Measurements from ENCODE around the gene PDSS2. TPM values are rescaled to one million over a fixed set of nuclear protein-coding genes. Genes with fewer than 3 reads are reported as not detected.
"Not testable (repeated sequence)": the region's sequence is repeated elsewhere in the genome, so short reads cannot be mapped to it uniquely, and the experiment has no call there.

PDSS2 gene
- total RNA-seq, 1 donor from 2014 or later: 7.9 TPM

GRCh38 chr6:107304421-107305025 is 154.8 kb downstream of the PDSS2 start:
- TF ChIP-seq CTCF (IDR thresholded peaks at IDR 0.05; ENCODE audit: unreplicated experiment): no peak
- Mint-ChIP-seq H3K36me3 (ENCODE audit: low read depth, unreplicated experiment) (no peaks in the 10 kb centered on the region), H3K9me3 (ENCODE audit: unreplicated experiment) (no peaks in the 10 kb centered on the region), H3K4me1 (ENCODE audit: unreplicated experiment) (peaks cover 5% of the 10 kb centered on the region), H3K27ac (ENCODE audit: unreplicated experiment) (no peak overlapping the region), H3K27me3 (ENCODE audit: unreplicated experiment) (no peaks in the 10 kb centered on the region), H3K4me3 (ENCODE audit: unreplicated experiment) (no peak overlapping the region)
- no peak for DNase-seq (ENCODE audit: low spot score)

- Mint-ChIP-seq H3K27ac (ENCODE audit: unreplicated experiment) (no peak overlapping the region), H3K4me3 (ENCODE audit: unreplicated experiment) (no peak overlapping the region), H3K4me1 (ENCODE audit: unreplicated experiment) (peaks cover 9% of the 10 kb centered on the region)
Measured at GRCh38 chr6:107293350-107293749, 166.0 kb downstream of the PDSS2 start.

GRCh38 chr6:107292715-107293271 is 166.6 kb downstream of the PDSS2 start:
- TF ChIP-seq CTCF (IDR thresholded peaks at IDR 0.05; ENCODE audit: unreplicated experiment): no peak
- Mint-ChIP-seq H3K4me3 (ENCODE audit: unreplicated experiment) (no peak overlapping the region), H3K9me3 (ENCODE audit: unreplicated experiment) (no peaks in the 10 kb centered on the region), H3K36me3 (ENCODE audit: low read depth, unreplicated experiment) (no peaks in the 10 kb centered on the region), H3K4me1 (ENCODE audit: unreplicated experiment) (peaks cover 9% of the 10 kb centered on the region), H3K27me3 (ENCODE audit: unreplicated experiment) (no peaks in the 10 kb centered on the region), H3K27ac (ENCODE audit: unreplicated experiment) (no peak overlapping the region)
- no peak for DNase-seq (ENCODE audit: low spot score)

More at GRCh38 chr6:107293350-107293749, 166.0 kb downstream of the PDSS2 start:
- H3K27me3 Mint-ChIP-seq (ENCODE audit: unreplicated experiment): no peaks in the 10 kb centered on the region
- TF ChIP-seq CTCF (IDR thresholded peaks at IDR 0.05; ENCODE audit: unreplicated experiment): no peak
- DNase-seq (ENCODE audit: low spot score): no peak
- H3K9me3 Mint-ChIP-seq (ENCODE audit: unreplicated experiment): no peaks in the 10 kb centered on the region
- no peaks in the 10 kb centered on the region for H3K36me3 Mint-ChIP-seq (ENCODE audit: low read depth, unreplicated experiment)

- Mint-ChIP-seq H3K9me3 (ENCODE audit: unreplicated experiment) (no peaks in the 10 kb centered on the region), H3K4me3 (ENCODE audit: unreplicated experiment) (no peak overlapping the region), H3K27ac (ENCODE audit: unreplicated experiment) (no peak overlapping the region), H3K4me1 (ENCODE audit: unreplicated experiment) (peaks cover 12% of the 10 kb centered on the region), H3K36me3 (ENCODE audit: low read depth, unreplicated experiment) (no peaks in the 10 kb centered on the region), H3K27me3 (ENCODE audit: unreplicated experiment) (no peaks in the 10 kb centered on the region)
- DNase-seq (ENCODE audit: low spot score): no peak
- no peak for TF ChIP-seq CTCF (IDR thresholded peaks at IDR 0.05; ENCODE audit: unreplicated experiment)
Measured at GRCh38 chr6:107290491-107290890, 168.9 kb downstream of the PDSS2 start.

- H3K9me3 Mint-ChIP-seq (ENCODE audit: unreplicated experiment); H3K27ac Mint-ChIP-seq (ENCODE audit: unreplicated experiment); H3K4me3 Mint-ChIP-seq (ENCODE audit: unreplicated experiment); H3K27me3 Mint-ChIP-seq (ENCODE audit: unreplicated experiment); H3K36me3 Mint-ChIP-seq (ENCODE audit: low read depth, unreplicated experiment); DNase-seq (ENCODE audit: low spot score): not testable (repeated sequence)
- H3K4me1 Mint-ChIP-seq (ENCODE audit: unreplicated experiment): peaks cover 13% of the 10 kb centered on the region
Measured at GRCh38 chr6:107289258-107289657, 170.1 kb downstream of the PDSS2 start.

DNA sequence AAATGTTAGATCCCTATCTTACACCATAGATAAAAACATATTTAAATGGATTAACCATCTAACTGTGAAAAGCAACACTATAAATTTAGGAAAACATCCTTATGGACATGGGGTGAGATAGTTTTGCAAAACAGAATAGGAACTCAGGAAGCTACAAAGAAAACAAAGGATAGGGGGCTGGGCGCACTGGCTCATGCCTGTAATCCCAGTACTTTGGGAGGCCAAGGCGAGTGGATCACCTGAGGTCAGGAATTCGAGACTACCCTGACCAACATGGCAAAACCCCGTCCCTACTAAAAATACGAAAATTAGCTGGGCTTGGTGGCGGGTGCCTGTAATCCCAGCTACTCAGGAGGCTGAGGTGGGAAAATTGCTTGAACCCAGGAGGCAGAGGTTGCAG is 173.7 kb downstream of the PDSS2 start:
- not testable (repeated sequence) for H3K4me3 Mint-ChIP-seq (ENCODE audit: unreplicated experiment); H3K9me3 Mint-ChIP-seq (ENCODE audit: unreplicated experiment); DNase-seq (ENCODE audit: low spot score); H3K36me3 Mint-ChIP-seq (ENCODE audit: low read depth, unreplicated experiment); H3K27me3 Mint-ChIP-seq (ENCODE audit: unreplicated experiment); H3K27ac Mint-ChIP-seq (ENCODE audit: unreplicated experiment)
- peaks cover 11% of the 10 kb centered on the region for H3K4me1 Mint-ChIP-seq (ENCODE audit: unreplicated experiment)
